Panc1 (cell line): ENCODE results near the gene ARHGEF28.

Experiments
- CTCF ChIP-seq: fragments of 450-650 bp; IDR thresholded peaks from 2 replicates; pipeline ENCODE4 v1.5.1; 2017; ENCODE audit warnings: mild to moderate bottlenecking
- TCF7L2 ChIP-seq: IDR thresholded peaks from 2 replicates; pipeline ENCODE4 v1.6.1; 2011; ENCODE audit warnings: mild to moderate bottlenecking, low read depth, low read length, inconsistent platforms

GRCh38 chr5:73805449-73805848 lies 179.5 kb downstream of the ARHGEF28 start:
- TF ChIP-seq CTCF (no peak), TCF7L2 (no peak)
